GM19240 (cell line): ENCODE data around the gene CEACAM4.

Experiments used
- DNase-seq: peaks from one replicate; pipeline ENCODE4 v3.0.0; 2011; ENCODE audit warnings: low spot score; ENCODE audit not compliant: insufficient read length

CEACAM4 gene

GRCh38 chr19:41617941-41618730, 8.7 kb downstream of the CEACAM4 start:
- no peak for DNase-seq

- no peak for DNase-seq
These were observed 9.9 kb downstream of the CEACAM4 start for GRCh38 chr19:41616792-41617621.

- no peak for DNase-seq
These were observed 11.7 kb downstream of the CEACAM4 start for GRCh38 chr19:41615207-41615606.

- no peak for DNase-seq
These were observed 14.4 kb downstream of the CEACAM4 start for GRCh38 chr19:41612483-41612882.

GRCh38 chr19:41610789-41611188, 16.1 kb downstream of the CEACAM4 start:
- DNase-seq = no peak

GRCh38 chr19:41607668-41608067, 19.2 kb downstream of the CEACAM4 start:
- DNase-seq = no peak

GRCh38 chr19:41606215-41606837, 20.5 kb downstream of the CEACAM4 start:
- no peak for DNase-seq

- no peak for DNase-seq
These were observed 22.0 kb downstream of the CEACAM4 start for GRCh38 chr19:41604831-41605230.

GRCh38 chr19:41601771-41602170, 25.1 kb downstream of the CEACAM4 start:
- no peak for DNase-seq

- DNase-seq = no peak
These were observed 27.5 kb downstream of the CEACAM4 start for GRCh38 chr19:41599175-41599966.

- DNase-seq = peak; percentile 68
These were observed 29.3 kb downstream of the CEACAM4 start for GRCh38 chr19:41597600-41598041.

- DNase-seq = no peak
These were observed 31.0 kb downstream of the CEACAM4 start for GRCh38 chr19:41595890-41596280.

GRCh38 chr19:41595258-41595889, 31.5 kb downstream of the CEACAM4 start:
- peak; percentile 59 for DNase-seq

GRCh38 chr19:41591951-41592562, 34.8 kb downstream of the CEACAM4 start:
- no peak for DNase-seq

- DNase-seq = no peak
These were observed 35.9 kb downstream of the CEACAM4 start for GRCh38 chr19:41590936-41591335.

GRCh38 chr19:41589371-41589770, 37.5 kb downstream of the CEACAM4 start:
- no peak for DNase-seq

GRCh38 chr19:41588497-41589209, 38.2 kb downstream of the CEACAM4 start:
- no peak for DNase-seq

GRCh38 chr19:41587838-41588210, 39.0 kb downstream of the CEACAM4 start:
- DNase-seq = no peak

GRCh38 chr19:41587101-41587837, 39.6 kb downstream of the CEACAM4 start:
- no peak for DNase-seq
